GM21447 (cell line): Measurements from ENCODE around the gene TMEM114.

Experiments
- ATAC-seq: cut with Tn5 transposase; IDR thresholded peaks from one replicate; pipeline ENCODE4 v1.9.1; 2021; ENCODE audit not compliant: unreplicated experiment

TMEM114 gene

GRCh38 chr16:8611886-8612600 is 21.7 kb upstream of the TMEM114 start:
- ATAC-seq: no peak

- ATAC-seq: no peak
Observed at GRCh38 chr16:8611122-8611521, 20.8 kb upstream of the TMEM114 start.

GRCh38 chr16:8607214-8607613 is 16.9 kb upstream of the TMEM114 start:
- ATAC-seq: no peak

GRCh38 chr16:8605554-8605953 is 15.2 kb upstream of the TMEM114 start:
- no peak for ATAC-seq

- no peak for ATAC-seq
Observed at GRCh38 chr16:8600144-8600775, 9.9 kb upstream of the TMEM114 start.

GRCh38 chr16:8596581-8596980 is 6.3 kb upstream of the TMEM114 start:
- no peak for ATAC-seq

GRCh38 chr16:8595783-8596182 is 5.5 kb upstream of the TMEM114 start:
- no peak for ATAC-seq

GRCh38 chr16:8594149-8594666 is 3.9 kb upstream of the TMEM114 start:
- no peak for ATAC-seq

- ATAC-seq: no peak
Observed at GRCh38 chr16:8591451-8591850, 1.1 kb upstream of the TMEM114 start.

GRCh38 chr16:8590811-8591210 is 500 bp upstream of the TMEM114 start:
- no peak for ATAC-seq

GRCh38 chr16:8589057-8589899 is 1.0 kb downstream of the TMEM114 start:
- ATAC-seq: no peak

- no peak for ATAC-seq
Observed at GRCh38 chr16:8588682-8589056, 1.6 kb downstream of the TMEM114 start.

- no peak for ATAC-seq
Observed at GRCh38 chr16:8587065-8587464, 3.2 kb downstream of the TMEM114 start.

GRCh38 chr16:8585857-8586256 is 4.5 kb downstream of the TMEM114 start:
- ATAC-seq: no peak

GRCh38 chr16:8585041-8585440 is 5.3 kb downstream of the TMEM114 start:
- ATAC-seq: no peak

- no peak for ATAC-seq
Observed at GRCh38 chr16:8583732-8584131, 6.6 kb downstream of the TMEM114 start.

GRCh38 chr16:8583199-8583598 is 7.1 kb downstream of the TMEM114 start:
- ATAC-seq: no peak

- ATAC-seq: peak; percentile 51
Observed at GRCh38 chr16:8581831-8582580, 8.3 kb downstream of the TMEM114 start.

- ATAC-seq: no peak
Observed at GRCh38 chr16:8579559-8579958, 10.8 kb downstream of the TMEM114 start.

- no peak for ATAC-seq
Observed at GRCh38 chr16:8577678-8578304, 12.5 kb downstream of the TMEM114 start.
